ENCODE results near the gene ARHGDIA. TPM values are rescaled to one million over a fixed set of nuclear protein-coding genes. Genes with fewer than 3 reads are reported as not detected.

Gene ARHGDIA
- total RNA-seq, 1 donor from 2014 or later = 697 TPM

DNA sequence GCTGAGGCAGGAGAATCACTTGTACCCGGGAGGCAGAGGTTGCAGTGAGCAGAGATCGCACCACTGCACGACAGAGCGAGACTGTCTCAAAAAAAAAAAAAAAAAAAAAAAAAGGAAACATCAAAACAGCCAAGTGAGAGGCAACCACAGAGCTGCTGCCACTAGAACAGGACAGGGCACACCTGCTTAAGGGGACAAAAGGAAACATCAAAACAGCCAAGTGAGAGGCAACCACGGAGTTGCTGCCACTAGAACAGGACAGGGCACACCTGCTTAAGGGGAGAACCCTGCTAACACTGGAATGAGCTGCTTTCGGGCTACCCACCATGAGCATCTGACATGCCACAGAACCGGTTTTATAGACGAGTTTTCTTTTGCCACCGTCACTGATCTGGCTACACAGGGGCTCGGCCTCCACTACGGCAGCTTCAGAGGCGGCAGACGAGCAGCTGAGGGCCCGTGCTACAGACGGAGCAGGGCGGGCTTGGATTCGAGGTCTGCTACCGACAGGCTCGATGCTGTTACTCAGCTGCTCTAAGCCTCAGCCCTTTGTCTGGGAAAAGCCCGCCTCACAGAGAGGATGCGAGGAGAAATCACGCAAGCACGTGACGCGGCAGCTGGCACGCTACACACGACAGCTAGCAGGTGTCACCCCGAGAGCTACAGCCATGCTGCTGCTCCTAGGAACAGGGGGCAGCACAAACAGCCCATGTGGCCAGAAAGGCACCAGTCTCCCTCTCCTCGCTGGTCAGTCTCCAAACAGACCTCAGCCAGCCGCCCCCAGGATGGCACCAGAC, 12.8 kb downstream of the ARHGDIA start:
- peaks cover 60% of the 10 kb centered on the region for H3K36me3 Mint-ChIP-seq (ENCODE audit: low read depth)
- peaks cover 36% of the 10 kb centered on the region for H3K4me1 Mint-ChIP-seq
- H3K27me3 Mint-ChIP-seq = no peaks in the 10 kb centered on the region
- peak overlapping the region; percentile 92 for H3K4me3 Mint-ChIP-seq
- intact Hi-C loops (cut with micrococcal nuclease) = no loop called here
- H3K27ac Mint-ChIP-seq = peak overlapping the region; percentile 56
- no peaks in the 10 kb centered on the region for H3K9me3 Mint-ChIP-seq
- no peak for DNase-seq

DNA sequence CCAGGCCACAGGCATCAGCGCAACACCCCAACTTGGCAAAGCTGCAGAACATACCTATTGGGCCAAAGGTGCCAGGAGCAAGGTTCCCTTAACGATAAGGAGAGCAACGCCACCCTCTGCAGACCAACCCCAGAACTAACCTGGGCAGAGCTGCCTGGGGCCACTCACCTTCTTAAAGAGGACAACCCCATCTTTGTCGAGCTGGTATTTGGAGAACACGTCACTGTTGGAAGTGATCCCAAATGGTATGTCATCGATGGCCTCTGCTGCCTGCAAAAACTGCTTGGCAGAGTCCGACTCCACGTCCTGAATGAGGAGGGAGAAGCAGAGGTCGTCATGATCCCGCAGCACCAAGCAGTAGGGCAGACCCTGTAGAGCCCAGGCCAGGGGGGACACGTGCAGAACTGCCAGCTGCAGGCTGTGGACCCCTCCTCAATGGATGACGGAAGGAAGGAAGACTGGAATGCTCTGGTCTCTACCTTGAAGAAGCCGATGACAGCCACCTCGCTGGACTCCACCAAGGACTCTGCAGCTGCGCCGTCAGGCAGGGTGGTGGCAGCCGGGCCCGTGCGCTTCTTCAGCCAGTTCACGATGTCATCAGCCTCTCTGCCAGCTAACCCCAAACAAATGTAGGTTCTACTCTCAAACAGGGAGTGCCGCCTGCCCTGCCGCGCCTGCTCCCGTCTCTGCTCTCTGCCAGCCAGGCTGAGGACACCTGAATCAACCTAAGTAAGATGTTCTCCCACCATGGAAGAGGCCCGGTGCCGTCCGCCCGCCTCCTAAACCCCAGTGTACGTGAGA, 16.0 kb downstream of the ARHGDIA start:
- Mint-ChIP-seq H3K36me3 (ENCODE audit: low read depth) (peaks cover 71% of the 10 kb centered on the region), H3K4me3 (no peak overlapping the region), H3K27ac (no peak overlapping the region), H3K4me1 (peaks cover 29% of the 10 kb centered on the region), H3K9me3 (no peaks in the 10 kb centered on the region), H3K27me3 (no peaks in the 10 kb centered on the region)
- DNase-seq = peak; percentile 63
- intact Hi-C loops (cut with micrococcal nuclease) = no loop called here

DNA sequence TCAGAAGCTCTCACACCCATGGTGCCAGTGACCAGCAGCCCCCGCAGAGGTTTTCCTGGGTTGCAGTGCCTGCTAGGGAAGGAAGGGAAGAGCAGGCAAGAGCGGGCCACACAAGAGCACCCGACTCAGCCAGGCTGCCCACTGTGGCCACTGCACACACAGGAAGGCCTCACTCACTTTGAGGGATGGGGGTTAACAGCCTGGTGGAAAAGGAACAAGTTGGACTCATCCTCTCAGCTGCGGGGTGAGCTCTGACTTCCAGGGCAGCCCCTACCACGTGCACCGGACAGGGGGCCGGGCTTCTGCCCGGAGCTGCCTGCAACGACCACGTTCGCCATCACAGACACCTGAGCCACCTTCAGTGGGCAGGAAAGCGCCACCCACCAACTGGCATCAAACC, 18.9 kb downstream of the ARHGDIA start:
- intact Hi-C loops (cut with micrococcal nuclease) = no loop called here
- Mint-ChIP-seq H3K27ac (no peak overlapping the region), H3K36me3 (ENCODE audit: low read depth) (peaks cover 54% of the 10 kb centered on the region), H3K4me1 (peaks cover 9% of the 10 kb centered on the region), H3K4me3 (no peak overlapping the region), H3K27me3 (no peaks in the 10 kb centered on the region), H3K9me3 (no peaks in the 10 kb centered on the region)
- no peak for DNase-seq

DNA sequence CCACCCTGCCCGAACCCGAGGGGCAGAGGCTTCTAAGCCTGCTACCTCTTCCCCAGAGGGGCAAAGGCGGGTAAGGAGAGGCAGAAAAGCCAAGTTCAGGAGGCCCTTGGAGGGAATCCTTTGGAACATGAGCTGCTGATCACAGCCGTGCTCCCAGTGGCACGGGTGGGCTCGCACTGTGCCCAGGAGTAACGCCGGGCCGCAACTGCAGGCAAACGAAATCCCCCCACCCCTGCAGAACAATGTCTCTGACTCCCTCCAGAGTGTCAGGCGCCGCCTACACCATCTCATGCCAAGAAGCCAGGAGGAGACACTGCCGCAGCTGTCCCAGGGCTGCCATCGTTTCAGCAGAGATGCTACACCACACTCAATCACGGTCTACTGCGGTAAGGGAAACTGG, 19.7 kb downstream of the ARHGDIA start:
- Mint-ChIP-seq H3K27me3 (no peaks in the 10 kb centered on the region), H3K27ac (no peak overlapping the region), H3K9me3 (no peaks in the 10 kb centered on the region), H3K4me1 (peaks cover 9% of the 10 kb centered on the region), H3K36me3 (ENCODE audit: low read depth) (peaks cover 54% of the 10 kb centered on the region), H3K4me3 (no peak overlapping the region)
- DNase-seq = no peak
- intact Hi-C loops (cut with micrococcal nuclease) = no loop called here

DNA sequence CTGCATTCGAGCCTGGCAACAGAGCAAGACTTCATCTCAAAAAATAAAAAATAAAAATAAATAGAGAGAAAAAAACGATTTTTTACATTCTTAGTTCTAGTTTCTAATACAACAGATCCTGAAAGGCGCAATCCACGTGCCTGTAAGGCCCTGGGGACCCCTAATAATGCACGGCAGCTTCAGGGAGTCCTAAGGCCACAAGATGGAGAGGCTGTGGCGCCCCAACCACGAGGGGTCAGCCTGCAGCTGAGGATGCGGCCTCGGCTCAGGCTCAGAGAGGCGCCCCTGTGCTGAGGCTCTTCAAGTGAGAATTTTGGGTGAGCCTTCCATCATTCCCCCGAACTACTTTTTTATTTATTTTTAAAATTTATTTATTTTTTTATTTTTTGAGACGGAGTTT, 21.7 kb downstream of the ARHGDIA start:
- intact Hi-C loops (cut with micrococcal nuclease) = no loop called here
- Mint-ChIP-seq H3K27me3 (no peaks in the 10 kb centered on the region), H3K4me3 (no peak overlapping the region), H3K9me3 (no peaks in the 10 kb centered on the region), H3K27ac (no peak overlapping the region), H3K4me1 (peaks cover 5% of the 10 kb centered on the region), H3K36me3 (ENCODE audit: low read depth) (peaks cover 55% of the 10 kb centered on the region)
- no peak for DNase-seq

DNA sequence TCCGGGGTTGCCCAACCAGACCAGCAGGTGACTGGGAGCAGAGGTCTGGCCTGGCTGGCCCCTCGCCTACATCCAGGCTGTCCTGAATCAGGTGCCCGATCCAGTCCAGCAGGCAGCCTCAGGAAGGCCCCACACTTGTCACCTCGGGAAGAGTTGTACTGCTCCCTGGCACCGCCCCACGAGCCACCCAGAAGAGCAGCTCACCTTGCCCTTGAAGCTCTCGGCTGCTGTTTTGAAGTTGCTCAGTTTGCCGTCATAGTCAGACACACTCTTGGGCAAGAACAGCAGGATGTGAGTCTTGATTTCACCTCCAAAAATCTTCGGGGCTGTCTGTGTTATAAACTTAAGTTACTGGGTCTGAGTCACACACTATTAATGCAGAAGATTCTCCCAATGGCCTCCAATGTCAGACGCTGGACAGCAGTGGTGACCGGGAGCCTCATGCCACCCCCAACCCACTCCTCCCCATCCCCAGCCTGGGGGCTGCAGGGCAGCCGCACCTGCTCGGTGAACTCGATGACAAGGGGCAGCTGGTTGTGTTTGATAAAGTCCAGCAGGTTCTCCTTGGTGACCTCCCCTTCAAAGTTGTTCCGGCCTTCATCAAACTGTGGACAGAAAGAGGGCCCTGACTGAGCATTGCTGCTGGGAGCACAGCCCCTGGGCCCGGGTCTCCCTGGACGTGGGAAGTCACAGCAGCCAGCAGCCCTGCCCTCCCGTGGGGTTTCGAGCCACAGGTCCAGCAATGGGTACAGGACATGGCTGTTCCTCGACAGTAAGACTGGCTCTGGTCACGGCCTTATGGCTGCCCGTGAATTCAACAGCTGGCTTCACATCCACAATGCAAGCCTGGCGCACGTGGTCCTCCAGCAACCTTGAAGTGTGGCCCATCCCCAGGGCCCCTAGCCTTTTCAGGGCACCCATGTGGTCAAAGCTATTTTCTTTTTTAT, 24.1 kb downstream of the ARHGDIA start:
- H3K4me3 Mint-ChIP-seq = no peak overlapping the region
- peaks cover 2% of the 10 kb centered on the region for H3K4me1 Mint-ChIP-seq
- no peaks in the 10 kb centered on the region for H3K9me3 Mint-ChIP-seq
- DNase-seq = no peak
- peaks cover 45% of the 10 kb centered on the region for H3K36me3 Mint-ChIP-seq (ENCODE audit: low read depth)
- no peaks in the 10 kb centered on the region for H3K27me3 Mint-ChIP-seq
- intact Hi-C loops (cut with micrococcal nuclease) = no loop called here
- no peak overlapping the region for H3K27ac Mint-ChIP-seq

DNA sequence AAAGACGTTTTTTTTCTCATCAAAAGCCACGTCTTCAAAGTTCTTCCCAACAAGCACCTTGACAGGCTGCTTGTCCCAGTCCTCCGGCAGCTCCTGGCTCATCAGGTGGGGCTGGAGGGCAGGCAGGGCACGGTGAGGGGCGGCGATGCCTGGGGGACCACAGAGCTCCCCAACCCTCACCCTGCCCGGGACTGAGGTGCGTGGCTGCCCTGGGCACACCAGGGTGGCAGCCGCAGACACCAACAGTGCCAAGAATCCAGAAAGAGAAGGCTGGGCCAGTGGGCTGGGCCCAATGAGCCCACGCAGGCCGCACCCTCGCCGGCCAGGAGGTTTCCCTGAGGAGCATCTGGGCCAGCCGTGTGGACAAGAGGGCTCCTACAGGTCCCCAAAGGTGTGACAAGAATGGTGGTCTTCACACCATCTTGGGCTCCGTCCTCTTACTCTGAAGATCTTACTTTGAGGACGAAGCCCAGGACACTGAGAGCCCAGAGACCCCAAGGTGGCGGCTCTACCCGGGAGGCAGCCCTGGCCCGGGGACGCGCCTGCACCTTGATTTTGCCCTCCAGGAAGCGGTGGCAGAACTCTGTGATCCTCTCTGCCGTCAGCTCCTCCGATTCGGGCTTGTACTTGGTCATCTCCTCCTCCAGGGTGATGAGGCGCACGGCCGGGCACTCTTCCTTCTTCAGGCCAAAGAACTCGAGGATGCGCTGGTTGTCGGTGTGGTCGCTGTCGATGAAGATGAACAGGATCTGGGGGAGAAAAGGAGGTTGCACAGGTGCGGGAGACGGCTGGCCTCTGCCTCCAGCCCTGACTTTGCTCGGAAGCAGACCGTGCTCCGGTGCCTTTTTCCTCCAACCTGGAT, 25.0 kb downstream of the ARHGDIA start:
- Mint-ChIP-seq H3K4me1 (no peaks in the 10 kb centered on the region), H3K27me3 (no peaks in the 10 kb centered on the region), H3K27ac (no peak overlapping the region), H3K36me3 (ENCODE audit: low read depth) (peaks cover 37% of the 10 kb centered on the region), H3K4me3 (no peak overlapping the region), H3K9me3 (no peaks in the 10 kb centered on the region)
- intact Hi-C loops (cut with micrococcal nuclease) = no loop called here
- DNase-seq = no peak

DNA sequence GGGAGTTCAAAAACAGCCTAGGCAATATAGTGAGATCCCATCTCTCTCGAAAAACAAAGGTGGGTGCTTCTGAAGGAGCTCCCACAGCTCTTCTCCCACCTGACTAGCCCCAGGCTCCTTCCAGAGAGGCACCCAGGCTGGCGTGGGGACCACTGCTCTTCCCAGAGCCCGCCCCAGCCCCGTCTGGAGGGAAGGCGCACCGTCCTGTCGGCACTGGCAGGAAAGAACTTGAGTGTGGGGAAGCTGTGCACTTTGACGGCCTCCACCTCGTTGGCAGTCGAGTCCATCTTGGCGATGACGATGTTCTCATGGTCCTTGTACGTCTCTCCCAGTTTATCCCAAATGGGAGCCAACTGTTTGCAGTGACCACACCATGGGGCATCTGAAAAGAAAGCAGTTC, 25.8 kb downstream of the ARHGDIA start:
- no peak overlapping the region for H3K27ac Mint-ChIP-seq
- H3K4me1 Mint-ChIP-seq = no peaks in the 10 kb centered on the region
- intact Hi-C loops (cut with micrococcal nuclease) = no loop called here
- no peak overlapping the region for H3K4me3 Mint-ChIP-seq
- no peaks in the 10 kb centered on the region for H3K9me3 Mint-ChIP-seq
- DNase-seq = no peak
- no peaks in the 10 kb centered on the region for H3K27me3 Mint-ChIP-seq
- peaks cover 32% of the 10 kb centered on the region for H3K36me3 Mint-ChIP-seq (ENCODE audit: low read depth)

DNA sequence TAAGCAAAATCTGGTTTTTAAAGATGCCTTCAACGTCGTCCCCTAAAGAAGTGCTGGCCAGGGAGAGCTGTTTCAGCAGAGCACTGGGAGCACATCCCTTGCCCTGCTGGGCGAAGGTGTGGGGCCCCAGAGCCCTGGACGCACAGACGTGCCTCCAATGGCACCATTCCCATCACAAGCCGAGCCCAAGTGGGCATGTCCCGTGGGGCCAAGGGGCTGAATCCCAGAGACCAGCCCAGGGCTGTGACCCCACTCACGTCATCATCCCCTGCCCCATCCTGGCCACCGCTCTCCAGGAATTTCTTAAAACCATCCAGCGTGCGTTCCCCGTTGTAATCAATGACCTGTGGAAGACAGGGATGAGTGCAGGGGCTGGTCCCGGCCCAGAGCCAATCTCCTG, 26.2 kb downstream of the ARHGDIA start:
- H3K27me3 Mint-ChIP-seq = no peaks in the 10 kb centered on the region
- H3K4me1 Mint-ChIP-seq = no peaks in the 10 kb centered on the region
- H3K9me3 Mint-ChIP-seq = no peaks in the 10 kb centered on the region
- no peak overlapping the region for H3K4me3 Mint-ChIP-seq
- no peak for DNase-seq
- peaks cover 32% of the 10 kb centered on the region for H3K36me3 Mint-ChIP-seq (ENCODE audit: low read depth)
- no peak overlapping the region for H3K27ac Mint-ChIP-seq
- intact Hi-C loops (cut with micrococcal nuclease) = no loop called here

DNA sequence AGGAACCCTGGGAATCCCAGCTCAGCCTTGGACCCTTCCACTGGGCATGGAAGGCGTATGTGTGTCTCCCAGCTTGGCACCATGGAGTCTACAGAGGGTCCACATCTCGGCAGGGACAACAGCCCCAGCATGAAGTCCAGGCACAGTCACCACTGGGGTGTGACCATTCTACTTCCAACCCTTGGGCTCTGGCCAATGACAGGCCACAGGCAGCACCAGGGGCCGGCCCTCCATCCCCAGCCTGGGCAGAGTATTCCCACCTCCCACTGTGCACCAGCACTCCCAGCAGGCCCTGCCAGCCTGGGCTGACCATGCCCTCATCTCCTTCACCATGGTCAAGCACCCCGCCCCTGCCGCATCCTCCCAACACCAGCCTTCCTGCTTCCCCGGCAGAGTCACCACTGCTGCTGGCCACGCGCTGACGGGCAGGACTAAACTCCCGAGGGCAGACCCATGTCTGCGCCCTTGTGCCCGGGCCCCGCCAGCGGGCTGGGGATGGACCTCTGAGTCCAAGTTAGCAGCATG, 26.7 kb downstream of the ARHGDIA start:
- H3K27me3 Mint-ChIP-seq = no peaks in the 10 kb centered on the region
- intact Hi-C loops (cut with micrococcal nuclease) = no loop called here
- no peak overlapping the region for H3K4me3 Mint-ChIP-seq
- DNase-seq = no peak
- peak overlapping the region; percentile 41 for H3K27ac Mint-ChIP-seq
- H3K36me3 Mint-ChIP-seq (ENCODE audit: low read depth) = peaks cover 32% of the 10 kb centered on the region
- no peaks in the 10 kb centered on the region for H3K9me3 Mint-ChIP-seq
- H3K4me1 Mint-ChIP-seq = no peaks in the 10 kb centered on the region

DNA sequence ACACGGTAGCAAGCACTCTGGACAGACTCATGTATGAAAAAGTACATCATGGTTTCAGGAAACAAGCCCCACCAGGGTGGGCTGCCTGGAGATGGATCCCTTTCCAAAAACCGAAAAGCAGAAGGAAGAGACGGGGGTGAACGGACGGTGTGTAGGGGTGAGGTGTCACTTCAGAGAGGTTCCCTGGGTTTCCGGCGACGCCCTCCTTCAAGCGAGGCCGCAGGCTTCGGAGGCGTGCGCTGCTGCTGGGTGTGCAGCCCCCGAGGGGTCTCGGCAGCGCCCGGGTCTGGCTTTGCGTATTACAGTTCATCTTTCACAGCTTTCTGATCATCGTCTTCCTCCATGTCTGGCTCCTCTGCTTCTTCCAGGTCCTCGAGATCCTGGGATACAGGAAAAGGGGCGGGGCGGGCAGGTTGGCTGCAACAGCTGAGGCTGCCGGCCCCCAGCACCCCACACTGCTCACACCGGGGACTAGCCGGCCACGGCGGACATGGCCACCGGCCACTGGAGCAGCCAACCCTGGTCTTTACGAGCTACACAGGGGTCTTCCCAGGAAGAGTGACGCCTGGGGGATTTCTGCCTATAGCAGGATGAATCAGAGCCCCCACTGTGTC, 27.3 kb downstream of the ARHGDIA start:
- Mint-ChIP-seq H3K27ac (no peak overlapping the region), H3K27me3 (no peaks in the 10 kb centered on the region), H3K4me3 (no peak overlapping the region), H3K9me3 (no peaks in the 10 kb centered on the region), H3K36me3 (ENCODE audit: low read depth) (peaks cover 29% of the 10 kb centered on the region), H3K4me1 (no peaks in the 10 kb centered on the region)
- no peak for DNase-seq
- intact Hi-C loops (cut with micrococcal nuclease) = no loop called here

DNA sequence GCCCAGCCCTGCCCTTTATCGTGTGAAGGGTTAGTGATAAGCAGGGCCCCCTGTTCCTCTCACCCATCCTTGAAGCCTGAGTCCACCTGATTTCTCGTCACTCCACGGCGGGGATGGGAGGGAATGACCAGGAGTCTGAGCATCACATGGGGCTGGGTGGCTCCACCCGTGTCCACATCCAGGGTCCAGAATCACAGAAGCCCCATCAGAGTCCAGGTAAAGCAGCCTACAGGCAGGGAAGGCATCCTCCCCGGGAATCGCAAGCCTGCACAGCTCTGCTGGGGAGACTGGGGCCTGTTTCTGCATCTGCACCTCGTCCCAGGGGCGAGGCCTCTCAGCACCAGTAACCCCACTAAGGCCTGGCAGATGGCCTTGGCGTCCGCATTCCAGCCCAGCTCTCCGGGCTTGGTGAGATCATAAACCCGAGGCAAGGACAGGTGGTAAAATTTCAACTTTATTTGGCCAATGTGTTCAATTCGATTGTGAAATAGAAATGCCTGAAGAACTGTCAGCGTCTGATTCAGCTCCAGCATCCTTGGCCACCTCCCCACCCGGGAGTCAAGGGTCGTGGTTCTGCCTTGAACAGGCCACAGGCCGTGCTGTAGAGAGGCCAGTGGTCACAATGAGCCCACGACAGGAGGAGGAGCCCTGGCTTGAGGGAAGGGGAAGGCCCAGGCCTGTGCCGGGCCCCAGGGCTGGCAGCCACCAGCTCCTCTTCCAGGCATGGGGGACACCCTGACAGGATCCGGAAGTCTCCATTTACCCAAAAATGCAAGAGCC, 28.2 kb downstream of the ARHGDIA start:
- Mint-ChIP-seq H3K4me3 (no peak overlapping the region), H3K4me1 (no peaks in the 10 kb centered on the region), H3K36me3 (ENCODE audit: low read depth) (peaks cover 27% of the 10 kb centered on the region), H3K27ac (no peak overlapping the region), H3K27me3 (no peaks in the 10 kb centered on the region), H3K9me3 (no peaks in the 10 kb centered on the region)
- intact Hi-C loops (cut with micrococcal nuclease) = no loop called here
- no peak for DNase-seq
